Stromal cell of bone marrow (primary cell): ENCODE data around the gene LYRM4.
A peak's percentile ranks its signal among the peaks of the same experiment; 100 is the strongest.

Source experiments
- DNase-seq: peaks from one replicate; pipeline ENCODE4 v3.0.0-alpha.2; 2012; ENCODE audit warnings: low read depth

Gene LYRM4

GRCh38 chr6:5280920-5281319 lies 20.2 kb upstream of the LYRM4 start:
- DNase-seq: no peak

GRCh38 chr6:5279891-5280338 lies 19.2 kb upstream of the LYRM4 start:
- no peak for DNase-seq

- no peak for DNase-seq
Observed at GRCh38 chr6:5278565-5279120, 17.9 kb upstream of the LYRM4 start.

GRCh38 chr6:5278047-5278446 lies 17.3 kb upstream of the LYRM4 start:
- DNase-seq: no peak

GRCh38 chr6:5277589-5277988 lies 16.8 kb upstream of the LYRM4 start:
- no peak for DNase-seq

- no peak for DNase-seq
Observed at GRCh38 chr6:5276581-5276980, 15.8 kb upstream of the LYRM4 start.

- DNase-seq: no peak
Observed at GRCh38 chr6:5275497-5275896, 14.7 kb upstream of the LYRM4 start.

GRCh38 chr6:5274231-5274630 lies 13.5 kb upstream of the LYRM4 start:
- DNase-seq: no peak

- no peak for DNase-seq
Observed at GRCh38 chr6:5271926-5272325, 11.2 kb upstream of the LYRM4 start.

- no peak for DNase-seq
Observed at GRCh38 chr6:5270093-5270680, 9.4 kb upstream of the LYRM4 start.

- DNase-seq: no peak
Observed at GRCh38 chr6:5266423-5266822, 5.7 kb upstream of the LYRM4 start.

- DNase-seq: no peak
Observed at GRCh38 chr6:5261545-5262109, 877 bp upstream of the LYRM4 start.

GRCh38 chr6:5260111-5260620 lies 584 bp downstream of the LYRM4 start:
- peak; percentile 11 for DNase-seq

- DNase-seq: no peak
Observed at GRCh38 chr6:5259428-5259827, 1.3 kb downstream of the LYRM4 start.

- DNase-seq: no peak
Observed at GRCh38 chr6:5257400-5257799, 3.4 kb downstream of the LYRM4 start.

GRCh38 chr6:5256952-5257351 lies 3.8 kb downstream of the LYRM4 start:
- DNase-seq: no peak

GRCh38 chr6:5250911-5251310 lies 9.8 kb downstream of the LYRM4 start:
- DNase-seq: no peak

GRCh38 chr6:5250451-5250850 lies 10.3 kb downstream of the LYRM4 start:
- DNase-seq: no peak

- no peak for DNase-seq
Observed at GRCh38 chr6:5249451-5250122, 11.2 kb downstream of the LYRM4 start.

- no peak for DNase-seq
Observed at GRCh38 chr6:5248302-5249098, 12.2 kb downstream of the LYRM4 start.

GRCh38 chr6:5247201-5247600 lies 13.5 kb downstream of the LYRM4 start:
- no peak for DNase-seq
